ENCODE measurements around the gene FBXO21.
"Not testable (repeated sequence)": the region's sequence is repeated elsewhere in the genome, so short reads cannot be mapped to it uniquely, and the experiment has no call there.

GRCh38 chr12:117199956-117200744 is 9.9 kb upstream of the FBXO21 start:
- not testable (repeated sequence) for TF ChIP-seq POLR2A, CTCF (IDR thresholded peaks at IDR 0.05)
